Breast epithelium (tissue), 3 donors: ENCODE results near the gene SERINC2.
"Not testable (repeated sequence)": the region's sequence is repeated elsewhere in the genome, so short reads cannot be mapped to it uniquely, and the experiment has no call there.

Source experiments
- POLR2A ChIP-seq: fragments of 450-650 bp; IDR thresholded peaks from one replicate; pipeline ENCODE4 v1.6.1; 2016; ENCODE audit warnings: antibody characterized with exemption, mild to moderate bottlenecking, moderate library complexity
- POLR2AphosphoS5 ChIP-seq, 3 donors: sonication (generic); formaldehyde crosslinking; IDR thresholded peaks; one replicate each; pipeline ENCODE4 v1.6.1; 2017; ENCODE audit warnings: antibody characterized with exemption in 3 of 3
- TF ChIP-seq, protein P1 (sequence below), 3 donors: fragments of 450-650 bp; IDR thresholded peaks; one replicate each; pipeline ENCODE4 v1.5.1; 2016 to 2017; ENCODE audit warnings: antibody characterized with exemption in 3 of 3, mild to moderate bottlenecking in 3 of 3, moderate library complexity in 3 of 3

DNA sequence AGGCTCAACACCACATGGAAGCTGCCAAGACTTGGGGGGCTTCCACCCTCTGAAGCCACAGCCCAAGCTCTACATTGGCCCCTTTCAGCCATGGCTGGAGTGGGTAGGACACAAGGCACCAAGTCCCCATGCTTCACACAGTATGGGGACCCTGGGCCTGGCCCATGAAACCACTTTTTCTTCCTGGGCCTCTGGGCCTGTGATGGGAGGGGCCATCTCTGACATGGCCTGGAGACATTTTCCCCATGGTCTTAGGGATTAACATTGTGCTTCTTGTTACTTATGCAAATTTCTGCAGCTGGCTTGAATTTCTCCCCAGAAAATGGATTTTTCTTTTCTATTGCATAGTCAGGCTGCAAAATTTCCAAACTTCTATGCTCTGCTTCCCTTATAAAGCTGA lies 60.5 kb downstream of the SERINC2 start:
- not testable (repeated sequence) for TF ChIP-seq POLR2AphosphoS5 (IDR thresholded peaks at IDR 0.05); POLR2A
- TF ChIP-seq, protein P1, sequence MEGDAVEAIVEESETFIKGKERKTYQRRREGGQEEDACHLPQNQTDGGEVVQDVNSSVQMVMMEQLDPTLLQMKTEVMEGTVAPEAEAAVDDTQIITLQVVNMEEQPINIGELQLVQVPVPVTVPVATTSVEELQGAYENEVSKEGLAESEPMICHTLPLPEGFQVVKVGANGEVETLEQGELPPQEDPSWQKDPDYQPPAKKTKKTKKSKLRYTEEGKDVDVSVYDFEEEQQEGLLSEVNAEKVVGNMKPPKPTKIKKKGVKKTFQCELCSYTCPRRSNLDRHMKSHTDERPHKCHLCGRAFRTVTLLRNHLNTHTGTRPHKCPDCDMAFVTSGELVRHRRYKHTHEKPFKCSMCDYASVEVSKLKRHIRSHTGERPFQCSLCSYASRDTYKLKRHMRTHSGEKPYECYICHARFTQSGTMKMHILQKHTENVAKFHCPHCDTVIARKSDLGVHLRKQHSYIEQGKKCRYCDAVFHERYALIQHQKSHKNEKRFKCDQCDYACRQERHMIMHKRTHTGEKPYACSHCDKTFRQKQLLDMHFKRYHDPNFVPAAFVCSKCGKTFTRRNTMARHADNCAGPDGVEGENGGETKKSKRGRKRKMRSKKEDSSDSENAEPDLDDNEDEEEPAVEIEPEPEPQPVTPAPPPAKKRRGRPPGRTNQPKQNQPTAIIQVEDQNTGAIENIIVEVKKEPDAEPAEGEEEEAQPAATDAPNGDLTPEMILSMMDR (IDR thresholded peaks at IDR 0.05) = not testable (repeated sequence)
